Measurements from ENCODE around the gene SSX2IP. TPM values are rescaled to one million over a fixed set of nuclear protein-coding genes. Genes with fewer than 3 reads are reported as not detected.

Gene SSX2IP
- total RNA-seq, 1 donor from 2014 or later, result 2.3 TPM

Other genes starting within 250 kb of the SSX2IP start
- gene RPF1, start 211.2 kb downstream of the SSX2IP start, total RNA-seq, result 8.4 TPM
- not detected for gene SPATA1, start 184.1 kb downstream of the SSX2IP start, total RNA-seq
- gene GNG5, start 183.9 kb downstream of the SSX2IP start, total RNA-seq, result 119 TPM
- gene CTBS, start 116.0 kb downstream of the SSX2IP start, total RNA-seq, result 14.5 TPM
- not detected for gene LPAR3, start 202.7 kb upstream of the SSX2IP start, total RNA-seq